HUES48 (cell line): ENCODE measurements around the gene NEURL4.

Source experiments
- H3K27ac ChIP-seq: one replicate; pipeline ENCODE4 v1.7.0; 2013; ENCODE audit warnings: low read depth, low read length, inconsistent platforms
- H3K27me3 ChIP-seq: 2 replicates; pipeline ENCODE4 v1.6.1; 2013; ENCODE audit warnings: mild to moderate bottlenecking, low read length; ENCODE audit not compliant: control insufficient read depth, insufficient read depth
- H3K36me3 ChIP-seq: 2 replicates; pipeline ENCODE4 v1.6.1; 2013; ENCODE audit warnings: low read length; ENCODE audit not compliant: control insufficient read depth, insufficient read depth
- H3K4me1 ChIP-seq: 2 replicates; pipeline ENCODE4 v1.6.1; 2013; ENCODE audit warnings: mild to moderate bottlenecking, low read length; ENCODE audit not compliant: control insufficient read depth, insufficient read depth
- H3K4me3 ChIP-seq: 2 replicates; pipeline ENCODE4 v1.5.1; 2013; ENCODE audit warnings: mild to moderate bottlenecking, low read depth, low read length
- H3K9ac ChIP-seq: 2 replicates; pipeline ENCODE4 v1.6.1; 2013; ENCODE audit warnings: mild to moderate bottlenecking, low read depth, low read length, moderate library complexity
- H3K9me3 ChIP-seq: 2 replicates; pipeline ENCODE4 v1.6.1; 2013; ENCODE audit warnings: low read length; ENCODE audit not compliant: control insufficient read depth, insufficient read depth

NEURL4 gene

GRCh38 chr17:7356756-7357155 is 27.6 kb upstream of the NEURL4 start:
- Histone ChIP-seq H3K4me1 (peaks cover 5% of the 10 kb centered on the region; the same call in 1 of the 2 replicates), H3K27ac (no peak overlapping the region), H3K36me3 (no peaks in the 10 kb centered on the region), H3K27me3 (no peaks in the 10 kb centered on the region), H3K4me3 (0 out of 2 replicates have a peak overlapping the region, but pooled peaks have one; percentile 49), H3K9me3 (no peaks in the 10 kb centered on the region), H3K9ac (no peak overlapping the region)

GRCh38 chr17:7356072-7356549 is 27.0 kb upstream of the NEURL4 start:
- Histone ChIP-seq H3K4me3 (peak overlapping the region; percentile 49), H3K9ac (no peak overlapping the region), H3K27ac (no peak overlapping the region)

GRCh38 chr17:7355573-7355972 is 26.4 kb upstream of the NEURL4 start:
- Histone ChIP-seq H3K27me3 (peaks cover 3% of the 10 kb centered on the region), H3K36me3 (no peaks in the 10 kb centered on the region), H3K27ac (no peak overlapping the region), H3K4me1 (peaks cover 5% of the 10 kb centered on the region; the same call in 1 of the 2 replicates), H3K9me3 (no peaks in the 10 kb centered on the region), H3K9ac (no peak overlapping the region), H3K4me3 (no peak overlapping the region)

More at GRCh38 chr17:7356072-7356549, 27.0 kb upstream of the NEURL4 start:
- Histone ChIP-seq H3K9me3 (no peaks in the 10 kb centered on the region), H3K4me1 (peaks cover 5% of the 10 kb centered on the region; the same call in 1 of the 2 replicates), H3K27me3 (no peaks in the 10 kb centered on the region; the same call in 1 of the 2 replicates), H3K36me3 (no peaks in the 10 kb centered on the region)

GRCh38 chr17:7355053-7355452 is 25.9 kb upstream of the NEURL4 start, which contains the start of gene TMEM95:
TSS of gene TMEM95 (plus strand) at chr17:7355156. CDS start at chr17:7355205, 49 bp downstream.
- no peaks in the 10 kb centered on the region for H3K9me3 ChIP-seq
- H3K27me3 ChIP-seq, result peaks cover 3% of the 10 kb centered on the region
- no peak within 1 kb of the TSS for H3K4me3 ChIP-seq
- no peak within 1 kb of the TSS for H3K27ac ChIP-seq
- no peaks in the 10 kb centered on the region for H3K36me3 ChIP-seq
- no peak within 1 kb of the TSS for H3K9ac ChIP-seq
- peaks cover 5% of the 10 kb centered on the region; the same call in 1 of the 2 replicates for H3K4me1 ChIP-seq

GRCh38 chr17:7354262-7354843 is 25.2 kb upstream of the NEURL4 start:
- Histone ChIP-seq H3K27me3 (peaks cover 3% of the 10 kb centered on the region), H3K4me3 (no peak overlapping the region), H3K4me1 (peaks cover 12% of the 10 kb centered on the region), H3K9ac (no peak overlapping the region), H3K27ac (no peak overlapping the region), H3K36me3 (no peaks in the 10 kb centered on the region), H3K9me3 (no peaks in the 10 kb centered on the region)

- Histone ChIP-seq H3K4me3 (no peak overlapping the region), H3K9me3 (no peaks in the 10 kb centered on the region), H3K4me1 (peaks cover 14% of the 10 kb centered on the region), H3K9ac (no peak overlapping the region), H3K27ac (no peak overlapping the region), H3K27me3 (peaks cover 3% of the 10 kb centered on the region), H3K36me3 (no peaks in the 10 kb centered on the region)
Measured at GRCh38 chr17:7352910-7353635, 23.9 kb upstream of the NEURL4 start.

- H3K27me3 ChIP-seq, result peaks cover 3% of the 10 kb centered on the region
- H3K4me3 ChIP-seq, result peak overlapping the region; percentile 88
- no peaks in the 10 kb centered on the region for H3K36me3 ChIP-seq
- peak overlapping the region; percentile 75; the same call in 1 of the 2 replicates for H3K9ac ChIP-seq
- no peaks in the 10 kb centered on the region for H3K9me3 ChIP-seq
- peak overlapping the region; percentile 93 for H3K27ac ChIP-seq
- peaks cover 14% of the 10 kb centered on the region for H3K4me1 ChIP-seq
Measured at GRCh38 chr17:7352503-7352889, 23.4 kb upstream of the NEURL4 start.

- Histone ChIP-seq H3K27ac (peak within 1 kb of the TSS; percentile 93), H3K36me3 (no peaks in the 10 kb centered on the region), H3K9ac (peak within 1 kb of the TSS; percentile 75)
Measured at GRCh38 chr17:7351665-7352502, 22.7 kb upstream of the NEURL4 start, which contains the start of gene KCTD11. TSS of gene KCTD11 (plus strand) at chr17:7352162.

GRCh38 chr17:7348478-7349242 is 19.5 kb upstream of the NEURL4 start:
- no peak overlapping the region for H3K9ac ChIP-seq
- no peak overlapping the region for H3K4me3 ChIP-seq
- H3K4me1 ChIP-seq, result peaks cover 9% of the 10 kb centered on the region
- H3K27me3 ChIP-seq, result peaks cover 3% of the 10 kb centered on the region
- H3K36me3 ChIP-seq, result no peaks in the 10 kb centered on the region
- H3K9me3 ChIP-seq, result no peaks in the 10 kb centered on the region
- H3K27ac ChIP-seq, result no peak overlapping the region

More at GRCh38 chr17:7351665-7352502, 22.7 kb upstream of the NEURL4 start, which contains the start of gene KCTD11:
- Histone ChIP-seq H3K27me3 (peaks cover 3% of the 10 kb centered on the region), H3K9me3 (no peaks in the 10 kb centered on the region), H3K4me1 (peaks cover 14% of the 10 kb centered on the region), H3K4me3 (peak within 1 kb of the TSS; percentile 88)
